GM19043 (cell line): ENCODE data around the gene FUBP3.

Experiments
- ATAC-seq: cut with Tn5 transposase; IDR thresholded peaks from one replicate; pipeline ENCODE4 v1.9.1; 2021; ENCODE audit warnings: low read depth; ENCODE audit not compliant: unreplicated experiment

The FUBP3 gene

GRCh38 chr9:130606887-130607600 is 27.7 kb downstream of the FUBP3 start:
- ATAC-seq, result no peak

GRCh38 chr9:130607640-130608420 is 28.5 kb downstream of the FUBP3 start:
- no peak for ATAC-seq

GRCh38 chr9:130608554-130609134 is 29.3 kb downstream of the FUBP3 start:
- ATAC-seq, result no peak

- ATAC-seq, result no peak
These were observed 29.8 kb downstream of the FUBP3 start for GRCh38 chr9:130609163-130609562.

GRCh38 chr9:130610862-130611707 is 31.7 kb downstream of the FUBP3 start:
- ATAC-seq, result no peak

- no peak for ATAC-seq
These were observed 37.1 kb downstream of the FUBP3 start for GRCh38 chr9:130616451-130616850.

- no peak for ATAC-seq
These were observed 44.1 kb downstream of the FUBP3 start for GRCh38 chr9:130623466-130623865.

- no peak for ATAC-seq
These were observed 44.8 kb downstream of the FUBP3 start for GRCh38 chr9:130624154-130624553.

GRCh38 chr9:130626249-130626996 is 47.0 kb downstream of the FUBP3 start:
- ATAC-seq, result no peak

- ATAC-seq, result no peak
These were observed 47.7 kb downstream of the FUBP3 start for GRCh38 chr9:130627051-130627450.

GRCh38 chr9:130627896-130628792 is 48.8 kb downstream of the FUBP3 start:
- ATAC-seq, result no peak

- no peak for ATAC-seq
These were observed 50.2 kb downstream of the FUBP3 start for GRCh38 chr9:130629443-130630070.

- no peak for ATAC-seq
These were observed 50.7 kb downstream of the FUBP3 start for GRCh38 chr9:130630071-130630450.

GRCh38 chr9:130630506-130631330 is 51.3 kb downstream of the FUBP3 start:
- no peak for ATAC-seq

GRCh38 chr9:130631331-130632080 is 52.1 kb downstream of the FUBP3 start:
- no peak for ATAC-seq

- no peak for ATAC-seq
These were observed 52.8 kb downstream of the FUBP3 start for GRCh38 chr9:130632081-130632710.

GRCh38 chr9:130632841-130633240 is 53.5 kb downstream of the FUBP3 start:
- ATAC-seq, result no peak
